Kidney (tissue), 14 donors: ENCODE results near the gene CRB2. TPM values are rescaled to one million over a fixed set of nuclear protein-coding genes. Genes with fewer than 3 reads are reported as not detected.
A peak's percentile ranks its signal among the peaks of the same experiment; 100 is the strongest.

Experiments
- DNase-seq, 5 donors: peaks; one replicate each; pipeline ENCODE4 v3.0.0-alpha.2; 2013 to 2020
- FAIRE-seq: peaks from 2 replicates; lab custom pipeline; 2012; peaks lifted over from hg19 to GRCh38; lab: Jason Lieb, UNC
- H3K27ac ChIP-seq, 2 donors: one replicate each; pipeline ENCODE4 v1.7.0; 2013; ENCODE audit warnings: low read depth in 2 of 2, low read length in 2 of 2, inconsistent platforms in 1 of 2
- H3K27me3 ChIP-seq: one replicate; pipeline ENCODE4 v1.7.1; 2013; ENCODE audit warnings: low read length, inconsistent platforms; ENCODE audit not compliant: control insufficient read depth, insufficient read depth
- H3K36me3 ChIP-seq, 3 donors: one replicate each; pipeline versions ENCODE4 v1.7.0 to v1.7.1; 2013; ENCODE audit warnings: low read length in 3 of 3, control low read depth in 1 of 3, inconsistent platforms in 1 of 3; ENCODE audit not compliant: insufficient read depth in 3 of 3, control insufficient read depth in 2 of 3
- H3K4me1 ChIP-seq, 3 donors: one replicate each; pipeline versions ENCODE4 v1.7.0 to v1.7.1; 2013; ENCODE audit warnings: low read length in 3 of 3, inconsistent platforms in 1 of 3, low read depth in 1 of 3; ENCODE audit not compliant: control insufficient read depth in 2 of 3, insufficient read depth in 2 of 3
- H3K4me3 ChIP-seq, 3 donors: one replicate each; pipeline versions ENCODE4 v1.7.0 to v1.8.1; 2013; ENCODE audit warnings: low read length in 3 of 3, control low read depth in 1 of 3, inconsistent platforms in 1 of 3
- H3K9ac ChIP-seq, 3 donors: one replicate each; pipeline versions ENCODE4 v1.7.0 to v1.7.1; 2013; ENCODE audit warnings: low read length in 3 of 3, control low read depth in 1 of 3, inconsistent platforms in 1 of 3
- H3K9me3 ChIP-seq, 3 donors: one replicate each; pipeline versions ENCODE4 v1.7.0 to v1.7.1; 2013; ENCODE audit warnings: low read length in 3 of 3, control low read depth in 1 of 3, inconsistent platforms in 1 of 3; ENCODE audit not compliant: control insufficient read depth in 2 of 3, insufficient read depth in 1 of 3
- CTCF ChIP-seq: IDR thresholded peaks from 3 replicates; pipeline ENCODE4 v1.5.1; 2012; ENCODE audit warnings: mild to moderate bottlenecking, moderate library complexity, borderline replicate concordance; ENCODE audit not compliant: insufficient read depth; ENCODE audit errors: extremely low read depth
- intact Hi-C: fragments of 100-400 bp; cut with DNase I; formaldehyde crosslinking; loops from one replicate; pipeline ENCODE4 v1.11.1; 2022
- polyA plus RNA-seq: library from polyadenylated mRNA; stranded (reverse); fragments of 350-450 nt; fragmentation: Illumina TruSeq; extraction: RNeasy Lipid Tissue Mini Kit (QIAGEN cat#74804); gene quantifications from one replicate; pipeline ENCODE4 v1.2.3, GENCODE V29; 2014; ENCODE audit warnings: low read depth, low replicate concordance; ENCODE audit not compliant: insufficient read depth
- total RNA-seq: library from RNA; stranded (reverse); fragmentation: NEBNext Ultra II Directional; extraction: Animal tissue kit (Norgen Biotek cat#: 25700); gene quantifications from one replicate; pipeline ENCODE4 v1.2.1, GENCODE V29; 2021
- donor health status: control.
- donor health status: control.
- donor health status: control.
- donor health status: control.
- donor health status: control.
- donor health status: DM: yes; HTN: yes; CAD: no.
- donor health status: Normal renal cell carcinoma (clear cell type).

The CRB2 gene
- total and polyA plus RNA-seq, 2 donors from 2014 or later, result 0.88 to 8.4 TPM

DNA sequence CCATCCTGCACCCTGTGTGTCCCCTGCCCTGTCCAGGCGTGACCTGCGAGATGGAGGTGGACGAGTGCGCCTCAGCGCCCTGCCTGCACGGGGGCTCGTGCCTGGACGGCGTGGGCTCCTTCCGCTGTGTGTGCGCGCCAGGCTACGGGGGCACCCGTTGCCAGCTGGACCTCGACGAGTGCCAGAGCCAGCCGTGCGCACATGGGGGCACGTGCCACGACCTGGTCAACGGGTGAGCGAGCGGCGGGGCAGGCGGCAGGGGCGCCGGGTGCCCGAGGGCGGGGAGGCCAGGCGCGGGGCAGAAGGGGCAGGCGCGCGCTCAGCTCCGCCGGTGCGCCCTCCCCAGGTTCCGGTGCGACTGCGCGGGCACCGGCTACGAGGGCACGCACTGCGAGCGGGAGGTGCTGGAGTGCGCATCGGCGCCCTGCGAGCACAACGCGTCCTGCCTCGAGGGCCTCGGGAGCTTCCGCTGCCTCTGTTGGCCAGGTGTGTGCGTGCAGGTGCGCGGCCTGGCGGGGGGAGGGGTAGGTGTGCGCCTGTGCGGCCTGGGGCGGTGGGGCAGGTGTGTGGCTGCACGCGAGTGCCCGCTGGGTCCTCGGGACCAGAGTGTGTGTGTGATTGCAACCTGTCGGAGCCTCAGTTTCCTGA lies 10.0 kb downstream of the CRB2 start:
- FAIRE-seq (no peak), DNase-seq (peak in 2 of 5 donors; percentile 35 to 71)
- Histone ChIP-seq H3K4me3 (no peak overlapping the region), H3K9me3 (no peaks in the 10 kb centered on the region), H3K36me3 (no peaks in the 10 kb centered on the region), H3K9ac (no peak overlapping the region), H3K27ac (no peak overlapping the region), H3K4me1 (no peaks in the 10 kb centered on the region), H3K27me3 (no peaks in the 10 kb centered on the region)
- TF ChIP-seq CTCF, result no peak
- intact Hi-C loops, result no loop called here

GRCh38 chr9:123368023-123368422 lies 12.0 kb downstream of the CRB2 start:
- H3K4me3 ChIP-seq, result no peak overlapping the region
- FAIRE-seq (no peak), DNase-seq (peak; percentile 55 to 88 (median 74))
- no peak for TF ChIP-seq CTCF
- H3K9ac ChIP-seq, result no peak overlapping the region
- no peaks in the 10 kb centered on the region for H3K4me1 ChIP-seq
- H3K9me3 ChIP-seq, result no peaks in the 10 kb centered on the region
- H3K27me3 ChIP-seq, result no peaks in the 10 kb centered on the region
- intact Hi-C loops, result no loop called here
- no peak overlapping the region for H3K27ac ChIP-seq
- no peaks in the 10 kb centered on the region for H3K36me3 ChIP-seq

- no peaks in the 10 kb centered on the region for H3K27me3 ChIP-seq
- no peaks in the 10 kb centered on the region for H3K4me1 ChIP-seq
- DNase-seq (peak in 2 of 5 donors; percentile 63 to 65), FAIRE-seq (no peak)
- TF ChIP-seq CTCF, result no peak
- no peak overlapping the region for H3K27ac ChIP-seq
- no peak overlapping the region for H3K4me3 ChIP-seq
- no peaks in the 10 kb centered on the region for H3K36me3 ChIP-seq
- H3K9me3 ChIP-seq, result no peaks in the 10 kb centered on the region
- intact Hi-C loops, result no loop called here
- no peak overlapping the region for H3K9ac ChIP-seq
These were observed 12.6 kb downstream of the CRB2 start for GRCh38 chr9:123368536-123369153.
